ENCODE results near the gene IQCH. TPM values are rescaled to one million over a fixed set of nuclear protein-coding genes. Genes with fewer than 3 reads are reported as not detected.

IQCH gene
- total RNA-seq, 1 donor from 2014 or later, result 5.2 TPM

- TF ChIP-seq CTCF (IDR thresholded peaks at IDR 0.05; ENCODE audit: unreplicated experiment), result no peak
- no peak for DNase-seq (ENCODE audit: low spot score, unreplicated experiment)
- Mint-ChIP-seq H3K27me3 (peaks cover 34% of the 10 kb centered on the region), H3K27ac (no peak overlapping the region), H3K36me3 (ENCODE audit: insufficient read depth) (no peaks in the 10 kb centered on the region), H3K9me3 (ENCODE audit: low read depth) (no peaks in the 10 kb centered on the region), H3K4me3 (ENCODE audit: low read depth) (no peak overlapping the region), H3K4me1 (ENCODE audit: low read depth) (peaks cover 25% of the 10 kb centered on the region)
Observed at GRCh38 chr15:67463488-67463887, 208.9 kb downstream of the IQCH start.

GRCh38 chr15:67465196-67465952, 210.8 kb downstream of the IQCH start:
- TF ChIP-seq CTCF (IDR thresholded peaks at IDR 0.05; ENCODE audit: unreplicated experiment), result no peak
- peaks cover 25% of the 10 kb centered on the region for H3K4me1 Mint-ChIP-seq (ENCODE audit: low read depth)
- H3K36me3 Mint-ChIP-seq (ENCODE audit: insufficient read depth), result no peaks in the 10 kb centered on the region
- no peak overlapping the region for H3K4me3 Mint-ChIP-seq (ENCODE audit: low read depth)
- H3K27me3 Mint-ChIP-seq, result peaks cover 27% of the 10 kb centered on the region
- H3K9me3 Mint-ChIP-seq (ENCODE audit: low read depth), result no peaks in the 10 kb centered on the region
- no peak for DNase-seq (ENCODE audit: low spot score, unreplicated experiment)
- H3K27ac Mint-ChIP-seq, result no peak overlapping the region

- Mint-ChIP-seq H3K27me3 (peaks cover 20% of the 10 kb centered on the region), H3K9me3 (ENCODE audit: low read depth) (no peaks in the 10 kb centered on the region), H3K36me3 (ENCODE audit: insufficient read depth) (peaks cover 1% of the 10 kb centered on the region), H3K4me1 (ENCODE audit: low read depth) (peaks cover 12% of the 10 kb centered on the region), H3K4me3 (ENCODE audit: low read depth) (no peak overlapping the region), H3K27ac (no peak overlapping the region)
- no peak for TF ChIP-seq CTCF (IDR thresholded peaks at IDR 0.05; ENCODE audit: unreplicated experiment)
- no peak for DNase-seq (ENCODE audit: low spot score, unreplicated experiment)
Observed at GRCh38 chr15:67468416-67468815, 213.8 kb downstream of the IQCH start.

- TF ChIP-seq CTCF (IDR thresholded peaks at IDR 0.05; ENCODE audit: unreplicated experiment), result no peak
- no peaks in the 10 kb centered on the region for H3K9me3 Mint-ChIP-seq (ENCODE audit: low read depth)
- no peak for DNase-seq (ENCODE audit: low spot score, unreplicated experiment)
- H3K36me3 Mint-ChIP-seq (ENCODE audit: insufficient read depth), result peaks cover 1% of the 10 kb centered on the region
- H3K27ac Mint-ChIP-seq, result no peak overlapping the region
- no peak overlapping the region for H3K4me3 Mint-ChIP-seq (ENCODE audit: low read depth)
- peaks cover 7% of the 10 kb centered on the region for H3K4me1 Mint-ChIP-seq (ENCODE audit: low read depth)
- peaks cover 19% of the 10 kb centered on the region for H3K27me3 Mint-ChIP-seq
Observed at GRCh38 chr15:67469680-67470079, 215.1 kb downstream of the IQCH start.

- TF ChIP-seq CTCF (IDR thresholded peaks at IDR 0.05; ENCODE audit: unreplicated experiment), result no peak
- Mint-ChIP-seq H3K27ac (no peak overlapping the region), H3K27me3 (peaks cover 8% of the 10 kb centered on the region), H3K36me3 (ENCODE audit: insufficient read depth) (peaks cover 1% of the 10 kb centered on the region), H3K9me3 (ENCODE audit: low read depth) (no peaks in the 10 kb centered on the region), H3K4me1 (ENCODE audit: low read depth) (peaks cover 1% of the 10 kb centered on the region), H3K4me3 (ENCODE audit: low read depth) (no peak overlapping the region)
- no peak for DNase-seq (ENCODE audit: low spot score, unreplicated experiment)
Observed at GRCh38 chr15:67472957-67473356, 218.4 kb downstream of the IQCH start.
